Testis (tissue), 5 donors: ENCODE measurements around the gene SAYSD1. TPM values are rescaled to one million over a fixed set of nuclear protein-coding genes. Genes with fewer than 3 reads are reported as not detected.

Experiments used
- DNase-seq: peaks from one replicate; pipeline ENCODE4 v3.0.0-alpha.2; 2019
- H3K27ac ChIP-seq, 2 donors: fragments of 200-600 bp; sonication (generic); one replicate each; pipeline ENCODE4 v1.5.1; 2019
- H3K27me3 ChIP-seq: fragments of 200-600 bp; sonication (generic); one replicate; pipeline ENCODE4 v1.5.1; 2019
- H3K36me3 ChIP-seq: fragments of 200-600 bp; sonication (generic); one replicate; pipeline ENCODE4 v1.5.1; 2017; ENCODE audit warnings: low read depth; ENCODE audit errors: missing control alignments
- H3K4me1 ChIP-seq: fragments of 200-600 bp; sonication (generic); one replicate; pipeline ENCODE4 v1.5.1; 2019
- H3K4me3 ChIP-seq, 2 donors: fragments of 200-600 bp; sonication (generic); one replicate each; pipeline ENCODE4 v1.5.1; 2017 to 2019
- H3K9me3 ChIP-seq: fragments of 200-600 bp; sonication (generic); one replicate; pipeline ENCODE4 v1.5.1; 2017
- CTCF ChIP-seq, 3 experiments: fragments of 450-650 bp in 2 of 3; fragments of 200-600 bp in 1 of 3; sonication (generic) in 1 of 3; IDR thresholded peaks; one replicate each; pipeline ENCODE4 v1.5.1; 2016 to 2019; ENCODE audit warnings: antibody characterized with exemption in 3 of 3, mild to moderate bottlenecking in 2 of 3, moderate library complexity in 1 of 3
- POLR2A ChIP-seq: fragments of 450-650 bp; IDR thresholded peaks from one replicate; pipeline ENCODE4 v1.6.1; 2017; ENCODE audit warnings: antibody characterized with exemption, mild to moderate bottlenecking, moderate library complexity
- WGBS, 2 donors: methylation state at CpG; one replicate each; pipeline ENCODE4 v1.1.5; 2018; 5-methylcytosine and 5-hydroxymethylcytosine counted together
- intact Hi-C: fragments of 100-400 bp; cut with DNase I; formaldehyde crosslinking; loops from one replicate; pipeline ENCODE4 v1.15.1; 2023; ENCODE audit warnings: low total_unique reads
- long read RNA-seq, 2 donors: transcript quantifications; one replicate each; lab custom pipeline, GENCODE V29; 2026
- polyA plus RNA-seq: library from polyadenylated mRNA; stranded (reverse); fragments of 350-450 nt; fragmentation: Illumina TruSeq; extraction: RNeasy Lipid Tissue Mini Kit (QIAGEN cat#74804); gene quantifications from one replicate; pipeline ENCODE4 v1.2.3, GENCODE V29; 2014; ENCODE audit warnings: low read depth, low replicate concordance; ENCODE audit not compliant: insufficient read depth
- total RNA-seq, 2 donors: library from RNA; depleted of rRNA; stranded (reverse); fragments of >200 nt; gene quantifications; one replicate each; pipeline ENCODE4 v1.2.3, GENCODE V29; 2016

SAYSD1 gene, protein sequence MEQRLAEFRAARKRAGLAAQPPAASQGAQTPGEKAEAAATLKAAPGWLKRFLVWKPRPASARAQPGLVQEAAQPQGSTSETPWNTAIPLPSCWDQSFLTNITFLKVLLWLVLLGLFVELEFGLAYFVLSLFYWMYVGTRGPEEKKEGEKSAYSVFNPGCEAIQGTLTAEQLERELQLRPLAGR
- total RNA-seq (10 to 100 TPM; 57.2 to 68.4 TPM), polyA plus RNA-seq (122 TPM)
- long read RNA-seq, donor 1, transcript SAYSD1-201 (2 exons, 2,020 nt): major isoform, 25 of 51 reads
- long read RNA-seq, donor 1, partial matches to known transcripts: 23 of 51 reads
- long read RNA-seq, donor 1, other reads (novel, unspliced or antisense): 0 of 51 reads
- long read RNA-seq, donor 2, transcript SAYSD1-201 (2 exons, 2,020 nt): major isoform, 5 of 6 reads
- long read RNA-seq, donor 2, partial matches to known transcripts: 0 of 6 reads
- long read RNA-seq, donor 2, other reads (novel, unspliced or antisense): 0 of 6 reads

DNA sequence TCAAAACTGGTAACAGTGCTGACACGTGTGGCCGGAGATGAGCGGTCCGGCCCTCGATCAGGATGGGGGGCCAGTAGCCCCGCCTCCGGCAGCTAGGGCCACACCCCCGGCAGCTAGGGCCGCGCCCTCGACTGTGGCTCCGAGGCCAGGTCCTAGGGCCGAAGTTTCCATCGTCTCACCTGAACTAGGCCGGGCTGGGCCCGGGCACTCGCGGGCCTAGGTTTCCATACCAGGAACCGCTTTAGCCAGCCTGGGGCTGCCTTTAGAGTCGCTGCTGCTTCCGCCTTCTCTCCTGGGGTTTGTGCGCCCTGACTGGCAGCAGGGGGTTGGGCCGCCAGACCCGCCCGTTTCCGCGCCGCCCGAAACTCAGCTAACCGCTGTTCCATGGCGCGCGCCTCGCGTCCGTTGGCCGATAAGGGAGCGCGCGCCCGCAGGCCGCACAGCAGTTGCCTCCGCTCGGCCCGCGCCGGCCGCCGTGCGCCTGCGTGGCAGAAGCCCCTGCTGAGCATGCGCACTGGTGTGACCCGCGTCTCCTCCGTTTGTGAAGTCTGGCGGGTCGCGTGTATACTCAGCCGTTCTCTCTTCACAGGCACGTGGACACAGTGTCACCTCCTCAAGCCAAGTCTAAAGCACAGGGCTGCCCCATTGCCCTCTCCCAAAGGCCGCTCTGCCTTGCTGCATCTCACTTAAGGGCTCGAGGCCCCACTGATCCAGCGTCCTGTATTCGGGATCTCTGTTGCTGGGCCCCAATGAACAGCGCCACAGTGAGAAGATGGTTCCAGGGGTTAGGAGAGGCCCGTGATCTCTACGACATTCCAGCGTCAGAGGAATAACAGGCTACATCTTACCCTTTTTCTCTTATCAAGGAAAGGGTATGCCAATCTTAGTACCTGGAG lies at the start of gene SAYSD1:
Gene SAYSD1, minus strand, starts transcription at position 483 of the 896 bp plus-strand sequence. Its CDS starts 97 bp downstream, at position 386.
- Histone ChIP-seq H3K27me3 (no peaks in the 10 kb centered on the region), H3K4me3 (peak within 1 kb of the TSS; percentile 75 to 83), H3K9me3 (no peaks in the 10 kb centered on the region), H3K27ac (peak within 1 kb of the TSS; percentile 89 to 97), H3K4me1 (no peaks in the 10 kb centered on the region), H3K36me3 (no peaks in the 10 kb centered on the region)
- TF ChIP-seq POLR2A: no peak
- peak in 1 of 3 experiments; percentile 10 for TF ChIP-seq CTCF (IDR thresholded peaks at IDR 0.05)
- DNase-seq: peak; percentile 94
- WGBS, 2 donors: 1 to 2% methylated on average over 26 to 48 of the region's 68 CpGs
- intact Hi-C loops: no loop called here

DNA sequence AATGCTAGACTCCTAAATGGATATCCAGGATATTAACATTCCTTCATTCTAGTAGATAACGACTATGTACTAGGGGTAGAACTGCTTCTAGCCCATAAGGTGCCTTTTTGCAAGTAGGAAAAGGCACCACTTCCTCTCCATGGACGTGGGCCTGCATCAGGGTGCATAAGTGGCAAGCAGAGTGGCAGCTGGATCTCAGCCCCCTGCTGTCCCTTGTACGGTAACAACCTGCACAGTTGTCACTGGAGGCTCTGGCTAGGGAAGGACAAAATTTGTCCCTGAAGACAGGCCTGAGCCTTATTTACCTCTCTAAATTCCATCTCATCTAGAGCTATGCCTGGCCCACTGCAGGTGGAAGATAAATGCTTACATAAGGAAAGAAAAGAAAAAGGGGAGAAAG lies 42.5 kb upstream of the SAYSD1 start:
- H3K27me3 ChIP-seq: no peaks in the 10 kb centered on the region
- no peak for DNase-seq
- H3K9me3 ChIP-seq: no peaks in the 10 kb centered on the region
- no peak overlapping the region for H3K4me3 ChIP-seq
- H3K36me3 ChIP-seq: no peaks in the 10 kb centered on the region
- WGBS, 2 donors: 69 to 80% methylated on average over 3 of the region's 3 CpGs
- TF ChIP-seq POLR2A: no peak
- no peak for TF ChIP-seq CTCF (IDR thresholded peaks at IDR 0.05)
- no peaks in the 10 kb centered on the region for H3K4me1 ChIP-seq
- intact Hi-C loops: no loop called here
- no peak overlapping the region for H3K27ac ChIP-seq

DNA sequence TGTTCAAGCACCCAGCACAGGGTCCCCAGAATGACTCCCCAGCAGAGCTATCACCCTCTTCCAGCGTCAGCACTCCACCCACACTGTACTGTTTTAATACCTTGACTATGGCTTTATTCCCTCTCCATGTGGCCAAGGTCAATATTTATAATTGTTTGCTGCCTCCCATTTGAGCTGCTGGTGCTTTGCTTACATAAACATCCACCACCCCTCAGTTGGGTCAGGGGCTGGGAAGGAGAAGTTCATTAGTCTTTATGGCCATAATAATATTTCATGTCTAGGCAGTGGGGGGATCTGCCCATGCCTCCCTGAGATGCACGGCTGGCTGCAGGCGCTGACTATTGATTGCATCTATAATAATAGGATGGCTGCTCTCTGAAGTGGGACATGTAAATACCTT lies 41.8 kb upstream of the SAYSD1 start:
- Histone ChIP-seq H3K36me3 (no peaks in the 10 kb centered on the region), H3K4me3 (no peak overlapping the region), H3K27ac (no peak overlapping the region), H3K9me3 (no peaks in the 10 kb centered on the region), H3K27me3 (no peaks in the 10 kb centered on the region), H3K4me1 (no peaks in the 10 kb centered on the region)
- no peak for TF ChIP-seq POLR2A
- no peak for TF ChIP-seq CTCF (IDR thresholded peaks at IDR 0.05)
- intact Hi-C loops: no loop called here
- WGBS, 2 donors: 61 to 70% methylated on average over 3 of the region's 3 CpGs
- DNase-seq: no peak

GRCh38 chr6:39154705-39155104 lies 39.7 kb upstream of the SAYSD1 start:
- intact Hi-C loops: no loop called here
- 81 to 85% methylated on average over 4 of the region's 4 CpGs for WGBS, 2 donors
- no peaks in the 10 kb centered on the region for H3K27me3 ChIP-seq
- DNase-seq: no peak
- no peaks in the 10 kb centered on the region for H3K4me1 ChIP-seq
- no peak overlapping the region for H3K4me3 ChIP-seq
- H3K27ac ChIP-seq: no peak overlapping the region
- TF ChIP-seq POLR2A (no peak), CTCF (IDR thresholded peaks at IDR 0.05) (no peak)
- H3K9me3 ChIP-seq: no peaks in the 10 kb centered on the region
- H3K36me3 ChIP-seq: no peaks in the 10 kb centered on the region
